Immature natural killer cell (primary cell): ENCODE measurements around the gene HECTD4. TPM values are rescaled to one million over a fixed set of nuclear protein-coding genes. Genes with fewer than 3 reads are reported as not detected.
"Not testable (repeated sequence)": the region's sequence is repeated elsewhere in the genome, so short reads cannot be mapped to it uniquely, and the experiment has no call there.

ENCODE experiments used
- DNase-seq, 3 donors: peaks; one replicate each; pipeline ENCODE4 v3.0.0; 2022; ENCODE audit warnings: mixed read lengths in 1 of 3
- H3K27ac Mint-ChIP-seq, 6 donors: one replicate each; pipeline ENCODE4 v1.8.0; 2020; ENCODE audit warnings: mixed read lengths in 6 of 6, mild to moderate bottlenecking in 5 of 6, inconsistent platforms in 4 of 6, moderate library complexity in 3 of 6
- H3K27me3 Mint-ChIP-seq, 3 donors: one replicate each; pipeline ENCODE4 v1.8.0; 2020 to 2021; ENCODE audit warnings: low read depth in 3 of 3, mild to moderate bottlenecking in 3 of 3, mixed read lengths in 3 of 3, moderate library complexity in 3 of 3, inconsistent platforms in 1 of 3
- H3K36me3 Mint-ChIP-seq, 3 donors: one replicate each; pipeline ENCODE4 v1.8.0; 2020; ENCODE audit warnings: mixed read lengths in 3 of 3, inconsistent platforms in 2 of 3, mild to moderate bottlenecking in 2 of 3
- H3K4me1 Mint-ChIP-seq, 2 donors: one replicate each; pipeline ENCODE4 v1.8.0; 2020; ENCODE audit warnings: inconsistent platforms in 2 of 2, mild to moderate bottlenecking in 2 of 2, mixed read lengths in 2 of 2, moderate library complexity in 1 of 2
- H3K4me3 Mint-ChIP-seq, 5 donors: one replicate each; pipeline ENCODE4 v1.8.0; 2020; ENCODE audit warnings: mild to moderate bottlenecking in 5 of 5, mixed read lengths in 5 of 5, inconsistent platforms in 3 of 5, moderate library complexity in 3 of 5
- H3K9me3 Mint-ChIP-seq, 6 donors: one replicate each; pipeline ENCODE4 v1.8.0; 2020; ENCODE audit warnings: mild to moderate bottlenecking in 6 of 6, mixed read lengths in 6 of 6, inconsistent platforms in 4 of 6, moderate library complexity in 3 of 6
- polyA plus RNA-seq, 3 donors: library from polyadenylated mRNA; unstranded; fragments of 300-500 nt; fragmentation: Illumina TruSeq; gene quantifications; one replicate each; pipeline ENCODE4 v1.2.3, GENCODE V29; 2021

Gene HECTD4
- polyA plus RNA-seq, 3 donors from 2014 or later, result 0.76 to 8.5 (median 2.6) TPM

GRCh38 chr12:112282920-112283319, 99.3 kb downstream of the HECTD4 start:
- peaks cover 0 to 4% of the 10 kb centered on the region in 2 donors for H3K4me1 Mint-ChIP-seq
- no peak overlapping the region for H3K4me3 Mint-ChIP-seq
- no peak for DNase-seq
- H3K9me3 Mint-ChIP-seq, result no peaks in the 10 kb centered on the region
- H3K27ac Mint-ChIP-seq, result no peak overlapping the region
- H3K27me3 Mint-ChIP-seq, result peaks cover 0 to 2% (median 0%) of the 10 kb centered on the region in 3 donors
- H3K36me3 Mint-ChIP-seq, result peaks cover 0 to 3% (median 1%) of the 10 kb centered on the region in 3 donors

DNA sequence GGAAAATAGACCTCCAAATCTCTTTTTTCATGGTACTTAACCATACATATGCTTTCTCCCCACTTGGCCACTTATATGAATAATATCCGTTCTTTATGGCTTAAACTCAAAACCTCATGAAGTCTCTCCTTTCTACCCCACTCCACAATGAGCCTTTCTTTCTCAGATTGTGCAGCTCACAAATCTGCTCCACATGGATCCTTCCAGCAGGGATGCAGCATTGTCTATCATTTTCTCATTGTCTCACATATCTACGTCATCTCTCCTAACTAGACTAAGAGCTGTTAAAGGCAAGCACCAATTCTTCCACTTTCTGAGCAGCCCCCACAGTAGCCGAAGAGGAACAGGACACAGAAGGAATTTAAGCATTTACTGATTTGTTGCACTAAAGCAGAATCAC, 106.4 kb downstream of the HECTD4 start:
- no peak overlapping the region for H3K27ac Mint-ChIP-seq
- H3K9me3 Mint-ChIP-seq, result no peaks in the 10 kb centered on the region
- DNase-seq, result no peak
- no peak overlapping the region for H3K4me3 Mint-ChIP-seq
- no peaks in the 10 kb centered on the region for H3K4me1 Mint-ChIP-seq
- H3K27me3 Mint-ChIP-seq, result no peaks in the 10 kb centered on the region
- peaks cover 24 to 33% (median 29%) of the 10 kb centered on the region in 3 donors for H3K36me3 Mint-ChIP-seq

DNA sequence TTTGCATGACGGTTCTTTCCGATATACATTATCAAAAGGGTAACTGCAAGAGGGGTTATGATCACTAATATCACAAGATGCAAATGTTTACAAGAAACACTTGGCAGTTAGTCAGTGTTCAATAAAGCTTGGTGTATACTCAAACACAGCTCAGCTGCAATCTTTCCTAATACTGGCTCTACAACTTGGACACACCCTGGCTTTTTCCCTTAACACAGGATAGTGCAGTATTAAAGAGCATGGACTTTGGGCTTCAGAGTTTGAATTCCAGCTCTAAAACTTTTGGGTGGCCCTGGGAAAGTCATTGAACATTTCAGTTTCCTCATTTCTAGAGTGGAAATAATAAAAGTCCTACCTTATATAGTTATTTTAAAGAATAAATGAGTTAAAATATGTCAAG, 107.0 kb downstream of the HECTD4 start:
- H3K27ac Mint-ChIP-seq, result no peak overlapping the region
- no peak for DNase-seq
- no peaks in the 10 kb centered on the region for H3K4me1 Mint-ChIP-seq
- H3K27me3 Mint-ChIP-seq, result no peaks in the 10 kb centered on the region
- H3K9me3 Mint-ChIP-seq, result no peaks in the 10 kb centered on the region
- H3K36me3 Mint-ChIP-seq, result peaks cover 25 to 35% (median 32%) of the 10 kb centered on the region in 3 donors
- H3K4me3 Mint-ChIP-seq, result no peak overlapping the region

DNA sequence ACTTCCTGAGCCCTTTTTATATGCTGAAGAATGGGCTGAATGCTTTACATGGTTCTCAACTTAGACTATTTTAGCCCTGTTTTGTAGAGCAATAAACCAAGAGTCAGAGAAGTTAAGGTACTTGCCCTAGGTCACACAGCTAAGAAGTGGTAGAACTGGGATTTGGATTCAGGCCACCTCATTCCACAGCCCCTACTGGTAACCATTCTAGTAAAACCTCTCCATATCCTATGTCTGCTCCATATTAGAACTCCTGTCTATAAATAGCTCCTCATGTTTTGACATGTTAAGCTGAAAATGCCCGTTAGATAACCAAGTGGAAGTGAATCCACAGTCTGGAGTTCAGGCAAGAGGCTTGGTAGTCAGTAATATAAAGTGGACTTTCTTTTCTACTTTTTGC, 111.6 kb downstream of the HECTD4 start:
- no peak for DNase-seq
- H3K27ac Mint-ChIP-seq, result no peak overlapping the region

GRCh38 chr12:112266473-112266872, 115.8 kb downstream of the HECTD4 start:
- Mint-ChIP-seq H3K4me1 (no peaks in the 10 kb centered on the region), H3K36me3 (peaks cover 22 to 41% (median 34%) of the 10 kb centered on the region in 3 donors), H3K27ac (no peak overlapping the region), H3K4me3 (no peak overlapping the region), H3K27me3 (no peaks in the 10 kb centered on the region), H3K9me3 (no peaks in the 10 kb centered on the region)
- DNase-seq, result no peak

More for the DNA sequence above, 111.6 kb downstream of the HECTD4 start:
- no peaks in the 10 kb centered on the region for H3K4me1 Mint-ChIP-seq
- peaks cover 25 to 39% (median 37%) of the 10 kb centered on the region in 3 donors for H3K36me3 Mint-ChIP-seq
- no peak overlapping the region for H3K4me3 Mint-ChIP-seq
- no peaks in the 10 kb centered on the region for H3K27me3 Mint-ChIP-seq
- H3K9me3 Mint-ChIP-seq, result no peaks in the 10 kb centered on the region

DNA sequence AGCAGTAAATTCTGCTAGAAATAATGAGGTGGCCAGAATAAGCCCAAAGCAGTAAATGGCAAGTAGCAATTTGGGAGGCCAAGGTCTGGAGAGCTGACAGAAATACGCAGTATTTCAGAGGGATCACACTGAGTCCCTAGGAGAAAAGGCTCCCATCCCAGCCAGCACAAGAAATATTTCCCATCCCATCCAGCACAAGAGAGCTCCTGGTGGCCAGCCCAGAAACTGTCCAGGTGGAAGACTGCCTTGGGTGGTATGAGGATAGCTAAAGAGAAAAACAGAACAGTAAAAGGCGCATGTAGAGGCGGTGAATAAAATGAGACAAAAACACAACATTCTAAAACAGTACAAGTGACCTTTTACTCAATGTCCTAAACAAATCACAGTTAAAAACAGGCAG, 120.7 kb downstream of the HECTD4 start:
- DNase-seq, result no peak
- H3K9me3 Mint-ChIP-seq, result no peaks in the 10 kb centered on the region
- no peak overlapping the region for H3K4me3 Mint-ChIP-seq
- no peak overlapping the region for H3K27ac Mint-ChIP-seq
- H3K27me3 Mint-ChIP-seq, result no peaks in the 10 kb centered on the region
- peaks cover 18 to 39% (median 22%) of the 10 kb centered on the region in 3 donors for H3K36me3 Mint-ChIP-seq
- H3K4me1 Mint-ChIP-seq, result peaks cover 0 to 1% of the 10 kb centered on the region in 2 donors

DNA sequence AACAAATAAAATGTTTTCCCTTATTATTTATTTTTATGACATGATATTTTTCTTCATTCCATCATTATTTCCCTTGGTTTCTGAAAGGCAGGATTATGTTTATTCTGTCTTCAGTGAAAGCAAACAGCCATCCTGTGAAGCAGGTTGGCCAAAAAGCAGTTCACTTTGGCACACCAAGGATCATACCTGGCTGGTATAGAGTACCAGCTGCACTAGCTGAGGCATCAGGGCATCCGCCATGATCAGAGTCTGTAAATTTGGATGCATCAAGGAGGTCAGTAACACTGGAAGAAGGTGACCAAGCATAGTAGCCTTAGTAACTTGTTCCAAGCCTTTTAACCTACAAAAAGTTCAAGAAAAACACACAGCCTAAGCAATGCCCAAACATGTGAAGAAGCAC, 123.3 kb downstream of the HECTD4 start:
- no peaks in the 10 kb centered on the region for H3K27me3 Mint-ChIP-seq
- peaks cover 14 to 48% (median 32%) of the 10 kb centered on the region in 3 donors for H3K36me3 Mint-ChIP-seq
- no peaks in the 10 kb centered on the region for H3K9me3 Mint-ChIP-seq
- H3K27ac Mint-ChIP-seq, result no peak overlapping the region
- peaks cover 0 to 1% of the 10 kb centered on the region in 2 donors for H3K4me1 Mint-ChIP-seq
- no peak overlapping the region for H3K4me3 Mint-ChIP-seq
- no peak for DNase-seq

DNA sequence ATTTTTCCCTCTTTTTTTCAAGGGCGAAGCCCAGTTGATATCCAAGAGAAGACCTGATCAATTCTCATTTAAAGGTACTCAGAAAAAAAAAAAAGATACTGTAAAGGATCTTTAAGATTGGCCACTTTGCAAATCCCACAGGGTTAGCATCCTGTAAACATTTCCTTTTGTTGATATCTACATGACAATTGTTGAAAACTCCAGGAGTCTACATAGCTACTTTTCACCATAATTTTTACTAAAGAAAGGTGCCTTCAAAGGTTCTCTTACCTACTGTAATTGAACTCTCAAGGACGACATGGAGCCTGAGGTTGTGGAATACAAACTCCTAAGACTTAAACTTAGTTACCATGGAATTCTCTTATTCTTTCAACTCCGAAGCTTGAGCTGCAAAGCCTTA, 125.5 kb downstream of the HECTD4 start:
- Mint-ChIP-seq H3K27ac (no peak overlapping the region), H3K27me3 (peaks cover 0 to 1% (median 0%) of the 10 kb centered on the region in 3 donors)

GRCh38 chr12:112252184-112252583, 130.0 kb downstream of the HECTD4 start:
- no peak overlapping the region for H3K4me3 Mint-ChIP-seq
- peaks cover 0 to 4% (median 0%) of the 10 kb centered on the region in 3 donors for H3K27me3 Mint-ChIP-seq
- no peaks in the 10 kb centered on the region for H3K9me3 Mint-ChIP-seq
- H3K4me1 Mint-ChIP-seq, result no peaks in the 10 kb centered on the region
- peaks cover 14 to 48% (median 35%) of the 10 kb centered on the region in 3 donors for H3K36me3 Mint-ChIP-seq
- no peak for DNase-seq
- H3K27ac Mint-ChIP-seq, result peak overlapping the region in 1 of 6 donors; percentile 20

More for the DNA sequence above, 125.5 kb downstream of the HECTD4 start:
- no peak for DNase-seq
- H3K4me3 Mint-ChIP-seq, result no peak overlapping the region
- peaks cover 18 to 55% (median 41%) of the 10 kb centered on the region in 3 donors for H3K36me3 Mint-ChIP-seq
- no peaks in the 10 kb centered on the region for H3K9me3 Mint-ChIP-seq
- peaks cover 0 to 1% of the 10 kb centered on the region in 2 donors for H3K4me1 Mint-ChIP-seq

DNA sequence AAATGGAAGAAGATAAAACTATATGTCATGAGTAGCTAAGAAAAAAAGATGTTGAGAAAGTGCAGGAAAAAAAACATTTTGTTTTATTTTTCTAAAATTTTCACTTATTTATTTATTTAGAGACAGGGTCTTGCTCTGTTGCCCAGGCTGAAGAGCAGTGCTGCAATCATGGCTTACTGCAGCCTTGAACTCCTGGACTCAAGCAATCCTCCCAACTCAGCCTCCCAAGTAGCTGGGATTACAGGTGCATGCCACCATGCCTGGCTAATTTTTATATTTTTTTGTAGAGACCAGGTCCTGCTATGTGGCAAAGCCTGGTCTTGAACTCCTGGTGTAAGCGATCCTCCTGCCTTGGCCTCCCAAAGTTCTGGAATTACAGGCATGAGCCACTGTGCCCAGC, 137.3 kb downstream of the HECTD4 start:
- H3K27ac Mint-ChIP-seq, H3K4me1 Mint-ChIP-seq, H3K9me3 Mint-ChIP-seq, DNase-seq, H3K27me3 Mint-ChIP-seq, H3K4me3 Mint-ChIP-seq: not testable (repeated sequence)
- peaks cover 17 to 38% (median 18%) of the 10 kb centered on the region in 3 donors for H3K36me3 Mint-ChIP-seq

- Mint-ChIP-seq H3K4me1 (no peaks in the 10 kb centered on the region), H3K4me3 (no peak overlapping the region), H3K9me3 (no peaks in the 10 kb centered on the region), H3K27ac (no peak overlapping the region), H3K27me3 (no peaks in the 10 kb centered on the region), H3K36me3 (peaks cover 21 to 40% (median 23%) of the 10 kb centered on the region in 3 donors)
- DNase-seq, result no peak
Measured at GRCh38 chr12:112243255-112244110, 138.7 kb downstream of the HECTD4 start.

- no peak for DNase-seq
- H3K36me3 Mint-ChIP-seq, result peaks cover 25 to 45% (median 33%) of the 10 kb centered on the region in 3 donors
- peaks cover 0 to 1% (median 0%) of the 10 kb centered on the region in 3 donors for H3K27me3 Mint-ChIP-seq
- H3K4me3 Mint-ChIP-seq, result no peak overlapping the region
- no peak overlapping the region for H3K27ac Mint-ChIP-seq
- no peaks in the 10 kb centered on the region for H3K4me1 Mint-ChIP-seq
- H3K9me3 Mint-ChIP-seq, result no peaks in the 10 kb centered on the region
Measured at GRCh38 chr12:112241176-112241575, 141.1 kb downstream of the HECTD4 start.

DNA sequence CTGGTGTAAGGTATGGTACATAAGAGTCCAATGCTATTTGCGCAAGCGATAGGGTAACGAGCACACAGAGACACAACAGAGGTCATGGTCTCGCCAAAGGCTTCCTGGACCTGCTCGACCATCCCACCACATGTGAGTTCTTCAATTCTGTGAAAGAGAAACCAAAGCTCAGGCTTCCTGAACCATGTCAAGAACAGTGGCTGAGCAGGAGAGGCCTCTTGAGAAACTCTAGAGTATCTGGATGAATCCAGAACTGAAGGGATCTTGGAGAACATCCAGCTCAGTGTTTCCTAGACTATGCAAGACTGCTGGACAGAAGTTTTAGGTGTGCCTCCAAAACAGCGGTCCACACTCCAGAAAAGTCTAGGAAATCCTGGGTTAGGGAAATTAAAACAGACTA, 142.3 kb downstream of the HECTD4 start:
- no peaks in the 10 kb centered on the region for H3K4me1 Mint-ChIP-seq
- no peaks in the 10 kb centered on the region for H3K9me3 Mint-ChIP-seq
- no peak overlapping the region for H3K27ac Mint-ChIP-seq
- no peak overlapping the region for H3K4me3 Mint-ChIP-seq
- peaks cover 32 to 52% (median 33%) of the 10 kb centered on the region in 3 donors for H3K36me3 Mint-ChIP-seq
- H3K27me3 Mint-ChIP-seq, result peaks cover 0 to 1% (median 0%) of the 10 kb centered on the region in 3 donors
- DNase-seq, result no peak

GRCh38 chr12:112239020-112239419, 143.2 kb downstream of the HECTD4 start:
- Mint-ChIP-seq H3K27ac (no peak overlapping the region), H3K4me1 (no peaks in the 10 kb centered on the region), H3K36me3 (peaks cover 34 to 56% (median 39%) of the 10 kb centered on the region in 3 donors), H3K4me3 (no peak overlapping the region), H3K27me3 (peaks cover 0 to 1% (median 0%) of the 10 kb centered on the region in 3 donors), H3K9me3 (no peaks in the 10 kb centered on the region)
- DNase-seq, result no peak
